ENCODE results near the gene CCNG2.

DNA sequence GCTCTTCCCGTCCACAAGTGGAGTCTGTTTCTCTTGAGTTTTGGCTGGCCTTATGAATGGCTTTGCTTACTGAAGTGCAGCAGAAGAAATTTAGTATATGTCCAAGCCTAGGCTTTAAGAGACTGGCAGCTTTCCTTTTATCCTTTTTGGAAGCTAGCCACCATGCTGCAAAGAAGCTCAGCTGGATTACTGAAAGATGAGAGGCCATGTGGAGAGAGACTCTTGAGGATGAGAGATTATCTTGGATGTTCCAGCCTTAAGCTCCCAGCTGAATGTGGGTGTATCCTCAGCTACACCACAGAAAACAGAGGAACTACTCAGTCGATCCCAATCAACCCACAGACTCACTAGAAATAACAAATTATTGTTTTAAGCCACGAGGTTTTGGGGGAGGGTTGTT is 12.5 kb downstream of the CCNG2 start:
- TF ChIP-seq, protein P1, sequence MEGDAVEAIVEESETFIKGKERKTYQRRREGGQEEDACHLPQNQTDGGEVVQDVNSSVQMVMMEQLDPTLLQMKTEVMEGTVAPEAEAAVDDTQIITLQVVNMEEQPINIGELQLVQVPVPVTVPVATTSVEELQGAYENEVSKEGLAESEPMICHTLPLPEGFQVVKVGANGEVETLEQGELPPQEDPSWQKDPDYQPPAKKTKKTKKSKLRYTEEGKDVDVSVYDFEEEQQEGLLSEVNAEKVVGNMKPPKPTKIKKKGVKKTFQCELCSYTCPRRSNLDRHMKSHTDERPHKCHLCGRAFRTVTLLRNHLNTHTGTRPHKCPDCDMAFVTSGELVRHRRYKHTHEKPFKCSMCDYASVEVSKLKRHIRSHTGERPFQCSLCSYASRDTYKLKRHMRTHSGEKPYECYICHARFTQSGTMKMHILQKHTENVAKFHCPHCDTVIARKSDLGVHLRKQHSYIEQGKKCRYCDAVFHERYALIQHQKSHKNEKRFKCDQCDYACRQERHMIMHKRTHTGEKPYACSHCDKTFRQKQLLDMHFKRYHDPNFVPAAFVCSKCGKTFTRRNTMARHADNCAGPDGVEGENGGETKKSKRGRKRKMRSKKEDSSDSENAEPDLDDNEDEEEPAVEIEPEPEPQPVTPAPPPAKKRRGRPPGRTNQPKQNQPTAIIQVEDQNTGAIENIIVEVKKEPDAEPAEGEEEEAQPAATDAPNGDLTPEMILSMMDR (conservative IDR thresholded peaks at IDR 0.05 in 1 of 2, IDR thresholded peaks at IDR 0.05 in 1 of 2; ENCODE audit: extremely low read depth in 1 of 2, insufficient read depth in 1 of 2, low read depth in 1 of 2, low read length in 2 of 2) = no peak
- TF ChIP-seq EZH2 (IDR thresholded peaks at IDR 0.05; ENCODE audit: borderline replicate concordance, low read length) = no peak

Data from mammary epithelial cell (primary cell).